GM12878 (cell line): ENCODE results near the gene ATP6V1A. TPM values are rescaled to one million over a fixed set of nuclear protein-coding genes. Genes with fewer than 3 reads are reported as not detected.

Experiments
- BACH1 ChIP-seq: fragments of 450-650 bp; IDR thresholded peaks from 2 replicates; pipeline ENCODE4 v1.6.1; 2017; ENCODE audit warnings: mild to moderate bottlenecking, borderline replicate concordance
- BHLHE40 ChIP-seq, 2 experiments: fragments of 450-650 bp in 1 of 2; IDR thresholded peaks; 2 replicates each; pipeline ENCODE4 v1.6.1; 2011 to 2017; ENCODE audit warnings: low read depth in 2 of 2, borderline replicate concordance in 1 of 2, improper control_type of control experiment in 1 of 2, low read length in 1 of 2, mild to moderate bottlenecking in 1 of 2
- BRCA1 ChIP-seq: IDR thresholded peaks from 2 replicates; pipeline ENCODE4 v1.6.1; 2011; ENCODE audit warnings: low read depth, low read length, improper control_type of control experiment
- CHD1 ChIP-seq: IDR thresholded peaks from 2 replicates; pipeline ENCODE4 v1.6.1; 2012; ENCODE audit warnings: low read depth, low read length, improper control_type of control experiment
- CTCF ChIP-seq, 3 experiments: IDR thresholded peaks in 2 of 3; conservative IDR thresholded peaks in 1 of 3; 2 replicates each; pipeline ENCODE4 v1.5.1; 2011; ENCODE audit warnings: low read depth in 3 of 3, low read length in 3 of 3, mild to moderate bottlenecking in 3 of 3, control low read depth in 2 of 3, moderate library complexity in 2 of 3, inconsistent platforms in 1 of 3, mixed read lengths in 1 of 3; ENCODE audit not compliant: control insufficient read depth in 2 of 3, insufficient read depth in 1 of 3; ENCODE audit errors: extremely low read depth in 1 of 3
- ETV6 ChIP-seq, 2 experiments: fragments of 450-650 bp in 1 of 2; IDR thresholded peaks in 1 of 2; conservative IDR thresholded peaks in 1 of 2; 2 replicates each; pipeline ENCODE4 v1.6.1; 2014; ENCODE audit warnings: antibody characterized with exemption in 1 of 2, borderline replicate concordance in 1 of 2, low read depth in 1 of 2, mild to moderate bottlenecking in 1 of 2, moderate library complexity in 1 of 2
- EZH2 ChIP-seq: IDR thresholded peaks from 2 replicates; pipeline ENCODE4 v1.6.1; 2012; ENCODE audit warnings: low read depth, mild to moderate bottlenecking, control low read depth, inconsistent platforms, low read length, borderline replicate concordance; ENCODE audit not compliant: control insufficient read depth
- FOS ChIP-seq: IDR thresholded peaks from 3 replicates; pipeline ENCODE4 v1.6.1; 2011; ENCODE audit warnings: borderline replicate concordance; ENCODE audit not compliant: insufficient read length; ENCODE audit errors: extremely low read depth
- GABPA ChIP-seq: IDR thresholded peaks from 2 replicates; pipeline ENCODE4 v1.6.1; 2014; ENCODE audit warnings: antibody characterized with exemption, low read depth, mild to moderate bottlenecking, inconsistent platforms
- HSF1 ChIP-seq: fragments of 150-350 bp; IDR thresholded peaks from 2 replicates; pipeline ENCODE4 v1.6.1; 2014; ENCODE audit warnings: mild to moderate bottlenecking, low read depth, low read length
- IKZF2 ChIP-seq, 2 experiments: fragments of 450-650 bp; IDR thresholded peaks; 2 replicates each; pipeline ENCODE4 v1.6.1; 2017; ENCODE audit warnings: mild to moderate bottlenecking in 2 of 2, moderate library complexity in 2 of 2
- IRF3 ChIP-seq: fragments of 450-650 bp; IDR thresholded peaks from 2 replicates; pipeline ENCODE4 v1.6.1; 2014; ENCODE audit warnings: mild to moderate bottlenecking
- IRF4 ChIP-seq: IDR thresholded peaks from 2 replicates; pipeline ENCODE4 v1.6.1; 2011; ENCODE audit warnings: low read depth, low read length
- JUNB ChIP-seq: IDR thresholded peaks from 2 replicates; pipeline ENCODE4 v1.6.1; 2016; ENCODE audit warnings: antibody characterized with exemption, mild to moderate bottlenecking
- MTA3 ChIP-seq: IDR thresholded peaks from 2 replicates; pipeline ENCODE4 v1.6.1; 2012; ENCODE audit warnings: low read length, inconsistent platforms, borderline replicate concordance
- MYC ChIP-seq: IDR thresholded peaks from 2 replicates; pipeline ENCODE4 v1.6.1; 2011; ENCODE audit warnings: mild to moderate bottlenecking, low read length, moderate library complexity, inconsistent platforms; ENCODE audit not compliant: insufficient read depth, insufficient replicate concordance, insufficient read length, severe bottlenecking
- NBN ChIP-seq: fragments of 450-650 bp; IDR thresholded peaks from 2 replicates; pipeline ENCODE4 v1.6.1; 2016
- POLR2A ChIP-seq: IDR thresholded peaks from 2 replicates; pipeline ENCODE4 v1.6.1; 2011; ENCODE audit warnings: low read depth, mild to moderate bottlenecking, low read length
- POLR2AphosphoS2 ChIP-seq: IDR thresholded peaks from 2 replicates; pipeline ENCODE4 v1.6.1; 2011; ENCODE audit warnings: low read depth, mild to moderate bottlenecking, low read length, improper control_type of control experiment, moderate library complexity
- POU2F2 ChIP-seq: IDR thresholded peaks from 3 replicates; pipeline ENCODE4 v1.6.1; 2011; ENCODE audit warnings: low read depth, mild to moderate bottlenecking, low read length, borderline replicate concordance
- RAD21 ChIP-seq: IDR thresholded peaks from 2 replicates; pipeline ENCODE4 v1.6.1; 2011; ENCODE audit warnings: mild to moderate bottlenecking, low read depth, low read length, moderate library complexity; ENCODE audit not compliant: insufficient read depth
- RAD51 ChIP-seq: fragments of 450-650 bp; IDR thresholded peaks from 2 replicates; pipeline ENCODE4 v1.6.1; 2016; ENCODE audit warnings: moderate library complexity, mild to moderate bottlenecking, inconsistent platforms
- SPI1 ChIP-seq: IDR thresholded peaks from 2 replicates; pipeline ENCODE4 v1.6.1; 2011; ENCODE audit warnings: low read depth, mild to moderate bottlenecking, low read length, moderate library complexity, borderline replicate concordance; ENCODE audit not compliant: insufficient read depth
- YBX1 ChIP-seq: fragments of 450-650 bp; IDR thresholded peaks from 2 replicates; pipeline ENCODE4 v1.6.1; 2016; ENCODE audit warnings: antibody characterized with exemption
- ZNF24 ChIP-seq: fragments of 450-650 bp; IDR thresholded peaks from 2 replicates; pipeline ENCODE4 v1.6.1; 2017; ENCODE audit warnings: antibody characterized with exemption, mild to moderate bottlenecking
- ZNF622 ChIP-seq: fragments of 450-650 bp; IDR thresholded peaks from 2 replicates; pipeline ENCODE4 v1.6.1; 2017; ENCODE audit warnings: mild to moderate bottlenecking, inconsistent platforms
- ZSCAN29 ChIP-seq: fragments of 450-650 bp; IDR thresholded peaks from 2 replicates; pipeline ENCODE4 v1.6.1; 2017; ENCODE audit warnings: mild to moderate bottlenecking, moderate library complexity
- polyA plus RNA-seq, 11 experiments: library from polyadenylated mRNA; depleted of rRNA in 4 of 11; unstranded in 6 of 11; stranded (reverse) in 5 of 11; fragments of >200 nt; fragmentation: Nextera tagmentation in 4 of 11; fragmentation: Illumina TruSeq in 1 of 11; extraction: Ambion mirVana in 4 of 11; extraction: Trizol in 1 of 11; gene quantifications; 1 replicate in 1 of 11; 2 replicates in 10 of 11; pipeline versions ENCODE4 v1.2.1 to v1.2.3, GENCODE V29; 2011 to 2016; ENCODE audit warnings: inconsistent platforms in 2 of 11, missing spikeins in 2 of 11, low read depth in 1 of 11
- total RNA-seq, 4 experiments: library from RNA; depleted of rRNA in 3 of 4; stranded (reverse); fragments of >200 nt in 3 of 4; fragmentation: Illumina TruSeq in 1 of 4; extraction: Trizol in 1 of 4; gene quantifications; 2 replicates each; pipeline versions ENCODE4 v1.2.1 to v1.2.3, GENCODE V29; 2013 to 2021

ATP6V1A gene
- total and polyA plus RNA-seq, 10 of the 15 experiments (the other 5 are each of a cell fraction or from before 2014, with no cell fraction given) = 22.4 to 65.8 (median 47.7) TPM

DNA sequence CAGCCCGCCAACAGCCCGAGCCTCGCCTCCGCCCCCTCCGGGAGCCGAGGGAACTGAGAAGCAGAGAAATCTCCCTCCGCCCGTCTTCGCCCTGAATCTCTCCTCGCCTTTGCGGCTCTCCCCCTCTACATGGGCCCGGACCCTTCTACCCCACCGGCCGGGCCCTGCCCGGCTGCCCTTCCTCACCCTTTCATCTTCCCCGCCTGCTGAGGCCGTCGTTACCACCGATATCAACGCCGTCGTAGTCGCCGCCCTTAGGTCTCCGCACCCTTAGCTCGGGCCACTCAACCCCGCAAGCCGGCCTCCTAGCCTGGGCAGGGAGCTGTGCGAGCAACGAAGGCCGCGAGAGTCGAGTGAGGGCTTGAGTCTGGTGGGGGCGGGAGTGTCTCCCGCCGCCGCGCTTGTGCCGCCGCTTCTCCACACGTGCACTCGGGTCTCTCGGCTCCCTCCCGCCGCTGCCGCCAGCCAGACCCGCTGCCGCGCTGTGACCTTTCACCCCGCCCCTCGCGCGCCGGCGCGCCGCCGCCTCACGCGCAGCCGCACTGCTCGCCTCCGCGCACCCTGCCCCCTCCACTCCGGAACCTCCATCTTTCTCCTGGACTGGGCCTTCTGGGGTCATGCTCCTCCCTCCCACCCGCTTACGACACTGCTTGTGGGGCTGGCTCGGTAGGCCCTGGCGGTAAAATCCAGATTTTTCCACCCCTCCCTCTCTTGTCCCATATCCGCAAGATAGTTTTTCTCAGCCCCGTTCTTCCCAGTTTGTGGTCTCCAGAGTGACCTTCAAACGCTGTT, 883 bp upstream of the ATP6V1A start, which contains the start of gene NAA50 (continued):
- TF ChIP-seq SPI1 (no peak; the same call in 1 of the 2 replicates), GABPA (no peak), IRF4 (no peak), ZSCAN29 (no peak), FOS (no peak), ZNF622 (no peak), RAD21 (no peak), CHD1 (no peak), EZH2 (no peak), MYC (peak; percentile 76), POU2F2 (0 out of 3 replicates have a peak, but pooled peaks have one; percentile 39), HSF1 (no peak), POLR2A (peak; percentile 85), CTCF (IDR thresholded peaks at IDR 0.05 in 2 of 3, conservative IDR thresholded peaks at IDR 0.05 in 1 of 3; ENCODE audit: control insufficient read depth in 2 of 3, extremely low read depth in 1 of 3, insufficient read depth in 1 of 3, low read depth in 3 of 3, low read length in 3 of 3) (peak in 1 of 3 experiments; percentile 52; a peak in 2 of 6 replicates), NBN (peak; percentile 78), MTA3 (no peak; the same call in 1 of the 2 replicates), IRF3 (0 out of 2 replicates have a peak, but pooled peaks have one; percentile 22), ZNF24 (0 out of 2 replicates have a peak, but pooled peaks have one; percentile 11), BACH1 (peak; percentile 28; the same call in 1 of the 2 replicates), JUNB (no peak), RAD51 (no peak), POLR2AphosphoS2 (no peak), YBX1 (no peak), IKZF2 (IDR thresholded peaks at IDR 0.05) (no peak), ETV6 (conservative IDR thresholded peaks at IDR 0.05 in 1 of 2, IDR thresholded peaks at IDR 0.05 in 1 of 2; ENCODE audit: borderline replicate concordance in 1 of 2, low read depth in 1 of 2) (no peak), BRCA1 (no peak), BHLHE40 (IDR thresholded peaks at IDR 0.05; ENCODE audit: borderline replicate concordance in 1 of 2, low read depth in 2 of 2, low read length in 1 of 2) (peak; percentile 85 to 97)
